ENCODE measurements around the gene SERPINA6. TPM values are rescaled to one million over a fixed set of nuclear protein-coding genes. Genes with fewer than 3 reads are reported as not detected.
A peak's percentile ranks its signal among the peaks of the same experiment; 100 is the strongest.

SERPINA6 gene
- total RNA-seq, 1 donor from 2014 or later = not detected

DNA sequence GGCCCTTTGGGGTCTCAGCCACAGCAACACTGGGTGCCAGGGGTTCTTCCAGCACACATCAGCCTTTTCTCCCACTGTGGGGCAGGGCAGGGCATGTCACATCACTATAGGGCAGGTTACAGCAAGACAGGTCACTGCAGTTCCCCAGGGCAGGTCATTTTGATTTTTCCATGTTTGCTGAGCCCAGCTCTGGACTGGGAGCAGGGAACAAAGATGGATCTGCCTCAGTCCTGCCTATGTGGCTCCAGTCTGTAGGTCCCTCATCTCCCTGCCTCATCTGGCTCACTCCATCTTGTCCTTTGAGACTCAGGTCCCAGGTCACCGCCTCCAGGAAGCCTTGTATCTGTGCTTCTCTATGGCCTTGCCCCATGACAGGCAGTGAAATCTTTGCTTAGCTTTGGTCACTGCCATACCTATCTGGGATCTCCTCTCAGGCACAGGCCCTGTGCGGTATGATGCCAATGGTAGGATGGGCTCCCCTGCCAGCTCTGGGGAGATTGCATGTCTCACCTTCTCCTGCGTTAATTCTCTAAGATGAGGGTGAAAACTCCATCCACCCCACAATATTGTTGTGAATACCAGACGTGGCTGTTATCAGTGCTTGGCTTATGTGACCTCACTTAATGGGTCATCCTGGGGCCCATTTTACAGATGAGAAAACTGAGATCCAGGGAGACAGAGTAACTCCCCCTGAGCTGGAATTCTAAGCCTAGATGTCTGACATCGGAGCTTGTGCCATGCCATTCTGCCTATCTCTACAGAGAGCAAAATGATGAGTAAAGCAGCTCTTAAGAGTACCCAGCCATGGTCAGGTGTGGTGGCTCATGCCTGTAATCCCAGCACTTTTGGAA, 1.5 kb downstream of the SERPINA6 start:
- H3K36me3 ChIP-seq (ENCODE audit: control insufficient read depth, insufficient read depth, low read length) = no peaks in the 10 kb centered on the region
- no peak for DNase-seq (ENCODE audit: low read depth)
- no peak overlapping the region for H3K4me3 ChIP-seq (ENCODE audit: low read depth, low read length)
- TF ChIP-seq, protein P1, sequence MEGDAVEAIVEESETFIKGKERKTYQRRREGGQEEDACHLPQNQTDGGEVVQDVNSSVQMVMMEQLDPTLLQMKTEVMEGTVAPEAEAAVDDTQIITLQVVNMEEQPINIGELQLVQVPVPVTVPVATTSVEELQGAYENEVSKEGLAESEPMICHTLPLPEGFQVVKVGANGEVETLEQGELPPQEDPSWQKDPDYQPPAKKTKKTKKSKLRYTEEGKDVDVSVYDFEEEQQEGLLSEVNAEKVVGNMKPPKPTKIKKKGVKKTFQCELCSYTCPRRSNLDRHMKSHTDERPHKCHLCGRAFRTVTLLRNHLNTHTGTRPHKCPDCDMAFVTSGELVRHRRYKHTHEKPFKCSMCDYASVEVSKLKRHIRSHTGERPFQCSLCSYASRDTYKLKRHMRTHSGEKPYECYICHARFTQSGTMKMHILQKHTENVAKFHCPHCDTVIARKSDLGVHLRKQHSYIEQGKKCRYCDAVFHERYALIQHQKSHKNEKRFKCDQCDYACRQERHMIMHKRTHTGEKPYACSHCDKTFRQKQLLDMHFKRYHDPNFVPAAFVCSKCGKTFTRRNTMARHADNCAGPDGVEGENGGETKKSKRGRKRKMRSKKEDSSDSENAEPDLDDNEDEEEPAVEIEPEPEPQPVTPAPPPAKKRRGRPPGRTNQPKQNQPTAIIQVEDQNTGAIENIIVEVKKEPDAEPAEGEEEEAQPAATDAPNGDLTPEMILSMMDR (IDR thresholded peaks at IDR 0.05; ENCODE audit: insufficient read depth, low read length, severe bottlenecking) = no peak
- no peak for FAIRE-seq
- H3K27me3 ChIP-seq (ENCODE audit: control insufficient read depth, insufficient read depth, low read length) = no peaks in the 10 kb centered on the region

DNA sequence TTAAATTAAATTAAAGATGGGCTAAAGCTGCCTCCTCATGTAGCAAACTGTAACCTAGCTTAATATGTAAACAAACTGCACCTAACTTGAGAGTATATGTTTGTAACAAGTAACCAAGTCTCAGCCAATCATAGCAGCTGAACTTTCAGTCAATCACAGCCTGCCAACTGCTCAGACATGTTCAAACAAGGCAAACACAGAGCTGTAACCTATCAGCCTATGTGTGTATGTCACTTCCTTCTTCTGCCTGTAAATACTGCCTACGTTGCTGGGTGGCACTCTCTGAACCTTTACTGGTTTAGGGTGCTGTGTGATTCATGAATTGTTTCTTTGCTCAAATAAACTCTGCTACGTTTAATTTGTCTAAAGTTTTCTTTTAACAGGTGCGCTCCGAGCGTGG, 2.9 kb downstream of the SERPINA6 start:
- FAIRE-seq (peak; percentile 99), DNase-seq (ENCODE audit: low read depth) (peak; percentile 99)
- H3K27me3 ChIP-seq (ENCODE audit: control insufficient read depth, insufficient read depth, low read length) = no peaks in the 10 kb centered on the region
- H3K36me3 ChIP-seq (ENCODE audit: control insufficient read depth, insufficient read depth, low read length) = no peaks in the 10 kb centered on the region
- TF ChIP-seq, protein P1 (IDR thresholded peaks at IDR 0.05; ENCODE audit: insufficient read depth, low read length, severe bottlenecking) = no peak
- H3K4me3 ChIP-seq (ENCODE audit: low read depth, low read length) = no peak overlapping the region

DNA sequence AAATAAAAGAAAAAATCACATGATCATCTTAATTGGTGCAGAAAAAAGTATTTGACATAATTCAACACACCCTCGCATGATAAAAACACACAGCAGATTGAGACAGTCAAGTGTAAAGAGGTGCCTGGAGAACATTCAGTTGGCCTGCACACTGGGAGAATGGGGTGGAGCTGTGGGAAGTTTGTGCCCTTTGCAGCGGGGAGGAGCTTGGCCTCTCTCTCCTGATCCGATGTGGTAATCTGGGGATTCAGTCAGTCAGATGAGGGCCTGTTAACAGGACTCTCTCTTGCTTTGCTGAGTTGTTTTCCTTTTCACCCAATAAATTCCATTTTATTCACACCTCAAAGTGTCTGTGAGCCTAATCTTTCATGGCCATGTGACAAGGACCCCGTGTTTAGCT, 5.9 kb downstream of the SERPINA6 start:
- FAIRE-seq (no peak), DNase-seq (ENCODE audit: low read depth) (peak; percentile 24)
- H3K36me3 ChIP-seq (ENCODE audit: control insufficient read depth, insufficient read depth, low read length) = no peaks in the 10 kb centered on the region
- TF ChIP-seq, protein P1 (IDR thresholded peaks at IDR 0.05; ENCODE audit: insufficient read depth, low read length, severe bottlenecking) = no peak
- H3K27me3 ChIP-seq (ENCODE audit: control insufficient read depth, insufficient read depth, low read length) = no peaks in the 10 kb centered on the region
- H3K4me3 ChIP-seq (ENCODE audit: low read depth, low read length) = no peak overlapping the region

DNA sequence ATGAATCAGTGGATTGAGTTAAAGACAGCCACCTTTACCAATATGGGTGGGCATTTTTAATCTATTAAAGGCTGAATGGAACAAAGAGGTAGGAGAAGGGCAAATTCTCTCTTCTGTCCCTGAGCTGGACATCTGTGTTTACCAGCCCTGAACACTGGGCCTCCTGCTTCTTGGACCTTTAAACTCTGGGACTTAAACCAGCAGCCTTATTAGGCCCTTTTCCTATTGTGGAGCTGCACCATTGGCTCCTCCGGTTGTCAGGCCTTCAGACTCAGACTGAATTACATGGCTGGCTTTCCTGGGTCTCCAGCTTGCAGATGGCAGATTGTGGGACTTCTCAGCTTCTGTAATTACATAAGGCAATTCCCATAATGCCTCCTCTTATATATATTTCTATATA, 6.4 kb downstream of the SERPINA6 start:
- H3K27me3 ChIP-seq (ENCODE audit: control insufficient read depth, insufficient read depth, low read length) = no peaks in the 10 kb centered on the region
- FAIRE-seq (no peak), DNase-seq (ENCODE audit: low read depth) (no peak)
- TF ChIP-seq, protein P1 (IDR thresholded peaks at IDR 0.05; ENCODE audit: insufficient read depth, low read length, severe bottlenecking) = no peak
- no peaks in the 10 kb centered on the region for H3K36me3 ChIP-seq (ENCODE audit: control insufficient read depth, insufficient read depth, low read length)
- no peak overlapping the region for H3K4me3 ChIP-seq (ENCODE audit: low read depth, low read length)

DNA sequence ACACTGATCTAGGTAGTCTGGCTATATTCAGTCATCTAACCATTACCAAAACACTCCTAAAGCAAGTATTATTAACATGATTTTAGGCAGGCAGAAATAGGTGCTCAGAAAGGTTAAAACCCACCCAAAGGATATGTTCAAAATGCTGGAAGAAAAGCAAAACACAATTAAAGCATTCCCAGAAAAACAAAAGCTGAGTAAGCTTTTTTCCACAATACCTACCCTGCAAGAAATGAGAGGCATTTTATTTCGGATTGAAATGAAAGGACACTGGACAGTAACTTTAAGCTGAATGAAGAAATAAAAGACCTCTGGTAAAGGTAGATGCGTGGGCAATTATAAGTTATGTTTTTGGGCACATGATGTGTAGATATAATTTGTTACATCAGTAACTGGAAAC, 8.2 kb downstream of the SERPINA6 start:
- FAIRE-seq (no peak), DNase-seq (ENCODE audit: low read depth) (no peak)
- Histone ChIP-seq H3K36me3 (ENCODE audit: control insufficient read depth, insufficient read depth, low read length) (no peaks in the 10 kb centered on the region), H3K27me3 (ENCODE audit: control insufficient read depth, insufficient read depth, low read length) (no peaks in the 10 kb centered on the region), H3K4me3 (ENCODE audit: low read depth, low read length) (no peak overlapping the region)
- TF ChIP-seq, protein P1 (IDR thresholded peaks at IDR 0.05; ENCODE audit: insufficient read depth, low read length, severe bottlenecking) = no peak

Data from bronchial epithelial cell (primary cell).